GM12891 (cell line): ENCODE data around the gene SPARC.

ENCODE experiments used
- PAX5 ChIP-seq: IDR thresholded peaks from 2 replicates; pipeline ENCODE4 v1.6.1; 2011; ENCODE audit warnings: low read length, moderate library complexity, mild to moderate bottlenecking; ENCODE audit not compliant: insufficient read depth, severe bottlenecking
- POLR2A ChIP-seq: IDR thresholded peaks from 2 replicates; pipeline ENCODE4 v1.6.1; 2011; ENCODE audit warnings: low read depth, low read length, control low read depth
- POLR2AphosphoS5 ChIP-seq: IDR thresholded peaks from 2 replicates; pipeline ENCODE4 v1.6.1; 2011; ENCODE audit warnings: low read depth, low read length, control low read depth
- POU2F2 ChIP-seq: IDR thresholded peaks from 2 replicates; pipeline ENCODE4 v1.6.1; 2011; ENCODE audit warnings: low read depth, mild to moderate bottlenecking, control low read depth, low read length, moderate library complexity
- SPI1 ChIP-seq: IDR thresholded peaks from 2 replicates; pipeline ENCODE4 v1.6.1; 2011; ENCODE audit warnings: low read depth, low read length, control low read depth
- TAF1 ChIP-seq: IDR thresholded peaks from 2 replicates; pipeline ENCODE4 v1.6.1; 2011; ENCODE audit warnings: low read depth, low read length, control low read depth

- TF ChIP-seq POLR2A (no peak), TAF1 (no peak), POLR2AphosphoS5 (no peak), PAX5 (no peak), SPI1 (no peak), POU2F2 (no peak)
Measured at GRCh38 chr5:151651997-151652645, 34.6 kb downstream of the SPARC start.
